GM12875 (cell line): ENCODE data around the gene BLTP3B.

Experiments used
- H3K4me3 ChIP-seq: one replicate; pipeline ENCODE4 v1.5.1; 2011; ENCODE audit warnings: low read depth, low read length, control low read depth
- TF ChIP-seq, protein P1 (sequence below): IDR thresholded peaks from 2 replicates; pipeline ENCODE4 v1.5.1; 2011; ENCODE audit warnings: low read depth, mild to moderate bottlenecking, control low read depth, inconsistent platforms, low read length, moderate library complexity, borderline replicate concordance; ENCODE audit not compliant: insufficient read depth

BLTP3B gene

GRCh38 chr12:100133200-100133599 is 9.5 kb downstream of the BLTP3B start:
- TF ChIP-seq, protein P1, sequence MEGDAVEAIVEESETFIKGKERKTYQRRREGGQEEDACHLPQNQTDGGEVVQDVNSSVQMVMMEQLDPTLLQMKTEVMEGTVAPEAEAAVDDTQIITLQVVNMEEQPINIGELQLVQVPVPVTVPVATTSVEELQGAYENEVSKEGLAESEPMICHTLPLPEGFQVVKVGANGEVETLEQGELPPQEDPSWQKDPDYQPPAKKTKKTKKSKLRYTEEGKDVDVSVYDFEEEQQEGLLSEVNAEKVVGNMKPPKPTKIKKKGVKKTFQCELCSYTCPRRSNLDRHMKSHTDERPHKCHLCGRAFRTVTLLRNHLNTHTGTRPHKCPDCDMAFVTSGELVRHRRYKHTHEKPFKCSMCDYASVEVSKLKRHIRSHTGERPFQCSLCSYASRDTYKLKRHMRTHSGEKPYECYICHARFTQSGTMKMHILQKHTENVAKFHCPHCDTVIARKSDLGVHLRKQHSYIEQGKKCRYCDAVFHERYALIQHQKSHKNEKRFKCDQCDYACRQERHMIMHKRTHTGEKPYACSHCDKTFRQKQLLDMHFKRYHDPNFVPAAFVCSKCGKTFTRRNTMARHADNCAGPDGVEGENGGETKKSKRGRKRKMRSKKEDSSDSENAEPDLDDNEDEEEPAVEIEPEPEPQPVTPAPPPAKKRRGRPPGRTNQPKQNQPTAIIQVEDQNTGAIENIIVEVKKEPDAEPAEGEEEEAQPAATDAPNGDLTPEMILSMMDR, result no peak

GRCh38 chr12:100128512-100128908 is 14.2 kb downstream of the BLTP3B start:
- TF ChIP-seq, protein P1, result peak; percentile 16; the same call in 1 of the 2 replicates
- H3K4me3 ChIP-seq, result no peak overlapping the region

More at GRCh38 chr12:100133200-100133599, 9.5 kb downstream of the BLTP3B start:
- H3K4me3 ChIP-seq, result no peak overlapping the region

- H3K4me3 ChIP-seq, result no peak overlapping the region
- TF ChIP-seq, protein P1, result no peak
Observed at GRCh38 chr12:100127766-100128511, 14.7 kb downstream of the BLTP3B start.

- TF ChIP-seq, protein P1, result no peak
Observed at GRCh38 chr12:100123316-100124095, 19.2 kb downstream of the BLTP3B start.

DNA sequence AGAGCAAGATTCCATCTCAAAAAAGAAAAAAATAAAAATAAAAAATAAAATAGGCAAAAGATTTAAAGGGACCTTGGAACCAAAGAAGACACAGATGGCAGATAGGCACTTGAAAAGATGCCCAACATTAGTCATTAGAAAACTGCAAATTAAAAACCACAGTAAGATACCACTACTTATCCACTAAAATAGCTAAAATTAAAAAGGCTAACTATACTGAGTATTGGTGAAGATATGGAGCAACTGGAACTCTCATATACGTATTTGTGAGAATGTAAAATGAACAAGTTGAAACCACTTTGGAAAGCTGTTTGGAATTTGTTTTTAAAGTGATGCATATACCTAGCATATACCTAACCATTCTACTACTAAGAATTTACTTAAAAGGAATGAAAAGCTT is 22.3 kb downstream of the BLTP3B start:
- TF ChIP-seq, protein P1, result no peak
- no peak overlapping the region for H3K4me3 ChIP-seq

More at GRCh38 chr12:100123316-100124095, 19.2 kb downstream of the BLTP3B start:
- no peak overlapping the region for H3K4me3 ChIP-seq

GRCh38 chr12:100115291-100115690 is 27.4 kb downstream of the BLTP3B start:
- TF ChIP-seq, protein P1, result no peak
- H3K4me3 ChIP-seq, result no peak overlapping the region
